Measurements from ENCODE around the gene CDKAL1.
"Not testable (repeated sequence)": the region's sequence is repeated elsewhere in the genome, so short reads cannot be mapped to it uniquely, and the experiment has no call there.

The CDKAL1 gene

GRCh38 chr6:20808439-20808838, 274.2 kb downstream of the CDKAL1 start:
- DNase-seq, result no peak

- DNase-seq, result no peak
Observed at GRCh38 chr6:20808924-20809323, 274.7 kb downstream of the CDKAL1 start.

GRCh38 chr6:20810727-20811108, 276.5 kb downstream of the CDKAL1 start:
- no peak for DNase-seq

- DNase-seq, result no peak
Observed at GRCh38 chr6:20811109-20811761, 277.0 kb downstream of the CDKAL1 start.

GRCh38 chr6:20812776-20813175, 278.5 kb downstream of the CDKAL1 start:
- no peak for DNase-seq

- no peak for DNase-seq
Observed at GRCh38 chr6:20814494-20814893, 280.2 kb downstream of the CDKAL1 start.

GRCh38 chr6:20816126-20816525, 281.9 kb downstream of the CDKAL1 start:
- DNase-seq, result no peak

- DNase-seq, result no peak
Observed at GRCh38 chr6:20817806-20818320, 283.6 kb downstream of the CDKAL1 start.

- DNase-seq, result no peak
Observed at GRCh38 chr6:20819774-20820400, 285.6 kb downstream of the CDKAL1 start.

GRCh38 chr6:20826378-20826777, 292.1 kb downstream of the CDKAL1 start:
- DNase-seq, result no peak

- DNase-seq, result no peak
Observed at GRCh38 chr6:20827798-20828197, 293.5 kb downstream of the CDKAL1 start.

GRCh38 chr6:20830576-20830975, 296.3 kb downstream of the CDKAL1 start:
- no peak for DNase-seq

GRCh38 chr6:20831251-20831650, 297.0 kb downstream of the CDKAL1 start:
- not testable (repeated sequence) for DNase-seq

GRCh38 chr6:20833881-20834515, 299.7 kb downstream of the CDKAL1 start:
- no peak for DNase-seq

- DNase-seq, result no peak
Observed at GRCh38 chr6:20835315-20836010, 301.2 kb downstream of the CDKAL1 start.

- DNase-seq, result no peak
Observed at GRCh38 chr6:20837189-20837588, 302.9 kb downstream of the CDKAL1 start.

GRCh38 chr6:20838113-20838512, 303.9 kb downstream of the CDKAL1 start:
- DNase-seq, result no peak

- no peak for DNase-seq
Observed at GRCh38 chr6:20839630-20840029, 305.4 kb downstream of the CDKAL1 start.

GRCh38 chr6:20840675-20841074, 306.4 kb downstream of the CDKAL1 start:
- no peak for DNase-seq

- no peak for DNase-seq
Observed at GRCh38 chr6:20841806-20842205, 307.5 kb downstream of the CDKAL1 start.

- no peak for DNase-seq
Observed at GRCh38 chr6:20845592-20845991, 311.3 kb downstream of the CDKAL1 start.

GRCh38 chr6:20846602-20847028, 312.4 kb downstream of the CDKAL1 start:
- no peak for DNase-seq

GRCh38 chr6:20847904-20848303, 313.6 kb downstream of the CDKAL1 start:
- no peak for DNase-seq
